Brain microvascular endothelial cell (primary cell): ENCODE measurements around the gene ROBO1.
A peak's percentile ranks its signal among the peaks of the same experiment; 100 is the strongest.

Source experiments
- DNase-seq: peaks from one replicate; pipeline ENCODE4 v3.0.0-alpha.2; 2020
- H3K27ac ChIP-seq: fragments of 250-450 bp; sonication (Bioruptor Pico); 2 replicates; pipeline ENCODE4 v1.5.1; 2020; ENCODE audit warnings: mild to moderate bottlenecking, moderate library complexity
- H3K27me3 ChIP-seq: fragments of 250-450 bp; sonication (Bioruptor Pico); replicated peaks from 2 replicates; pipeline ENCODE4 v1.5.1; 2020; ENCODE audit warnings: mild to moderate bottlenecking
- H3K36me3 ChIP-seq: fragments of 250-450 bp; sonication (Bioruptor Pico); replicated peaks from 2 replicates; pipeline ENCODE4 v1.5.1; 2020; ENCODE audit warnings: mild to moderate bottlenecking
- H3K4me3 ChIP-seq: 2 replicates; pipeline ENCODE4 v1.5.1; 2011; ENCODE audit warnings: low read depth, mild to moderate bottlenecking, control low read depth, low read length, moderate library complexity
- CTCF ChIP-seq: IDR thresholded peaks from 2 replicates; pipeline ENCODE4 v1.5.1; 2011; ENCODE audit warnings: low read depth, mild to moderate bottlenecking, moderate library complexity, low read length, control low read depth, inconsistent platforms; ENCODE audit errors: missing control alignments
- in situ Hi-C: cut with HindIII; loops from 2 replicates; pipeline ENCODE4 v1.10.0; 2017; ENCODE audit warnings: low sequenced_read_pairs, low pct_ligation_motif_present

The ROBO1 gene

GRCh38 chr3:78827618-78828017, 940.2 kb downstream of the ROBO1 start:
- Histone ChIP-seq H3K4me3 (no peak overlapping the region), H3K27ac (no peak overlapping the region), H3K27me3 (no peaks in the 10 kb centered on the region), H3K36me3 (no peaks in the 10 kb centered on the region)
- in situ Hi-C loops = no loop called here
- TF ChIP-seq CTCF = no peak
- DNase-seq = no peak

- Histone ChIP-seq H3K27ac (no peak overlapping the region), H3K4me3 (no peak overlapping the region), H3K27me3 (no peaks in the 10 kb centered on the region), H3K36me3 (no peaks in the 10 kb centered on the region)
- no peak for DNase-seq
- no peak for TF ChIP-seq CTCF
- in situ Hi-C loops = no loop called here
These were observed 942.0 kb downstream of the ROBO1 start for GRCh38 chr3:78825858-78826215.

GRCh38 chr3:78825118-78825857, 942.5 kb downstream of the ROBO1 start:
- in situ Hi-C loops = no loop called here
- Histone ChIP-seq H3K4me3 (no peak overlapping the region), H3K36me3 (no peaks in the 10 kb centered on the region), H3K27ac (no peak overlapping the region), H3K27me3 (no peaks in the 10 kb centered on the region)
- DNase-seq = no peak
- TF ChIP-seq CTCF = no peak

GRCh38 chr3:78823859-78824258, 943.9 kb downstream of the ROBO1 start:
- no peaks in the 10 kb centered on the region for H3K36me3 ChIP-seq
- H3K27ac ChIP-seq = no peak overlapping the region
- no peak overlapping the region for H3K4me3 ChIP-seq
- peak; percentile 22 for DNase-seq
- in situ Hi-C loops = no loop called here
- no peaks in the 10 kb centered on the region for H3K27me3 ChIP-seq
- TF ChIP-seq CTCF = no peak

GRCh38 chr3:78823434-78823833, 944.4 kb downstream of the ROBO1 start:
- DNase-seq = no peak
- in situ Hi-C loops = no loop called here
- Histone ChIP-seq H3K27me3 (no peaks in the 10 kb centered on the region), H3K36me3 (no peaks in the 10 kb centered on the region), H3K27ac (no peak overlapping the region), H3K4me3 (no peak overlapping the region)
- TF ChIP-seq CTCF = no peak

- no peak for TF ChIP-seq CTCF
- no peak overlapping the region for H3K4me3 ChIP-seq
- no peak for DNase-seq
These were observed 945.1 kb downstream of the ROBO1 start for GRCh38 chr3:78822726-78823125.

More at GRCh38 chr3:78822726-78823125, 945.1 kb downstream of the ROBO1 start:
- Histone ChIP-seq H3K27me3 (no peaks in the 10 kb centered on the region), H3K36me3 (no peaks in the 10 kb centered on the region), H3K27ac (no peak overlapping the region)
- in situ Hi-C loops = no loop called here
